Measurements from ENCODE around the gene ALDH3A2.

Gene ALDH3A2

GRCh38 chr17:19720631-19721426 is 72.3 kb downstream of the ALDH3A2 start:
- Histone ChIP-seq H3K4me3 (ENCODE audit: low read length in 2 of 2) (no peak overlapping the region), H3K9me3 (ENCODE audit: control insufficient read depth in 2 of 2, low read length in 2 of 2) (no peaks in the 10 kb centered on the region), H3K27ac (ENCODE audit: low read depth in 2 of 2, low read length in 2 of 2) (peak overlapping the region; percentile 27 to 64), H3K9ac (ENCODE audit: low read depth in 1 of 2, low read length in 2 of 2) (no peak overlapping the region), H3K36me3 (ENCODE audit: control insufficient read depth in 2 of 2, insufficient read depth in 2 of 2, low read length in 2 of 2) (no peaks in the 10 kb centered on the region), H3K27me3 (ENCODE audit: control insufficient read depth in 2 of 2, insufficient read depth in 2 of 2, low read length in 2 of 2) (no peaks in the 10 kb centered on the region), H3K4me1 (ENCODE audit: control insufficient read depth in 2 of 2, insufficient read depth in 2 of 2, low read length in 2 of 2) (peaks cover 34 to 48% of the 10 kb centered on the region in 2 donors)

DNA sequence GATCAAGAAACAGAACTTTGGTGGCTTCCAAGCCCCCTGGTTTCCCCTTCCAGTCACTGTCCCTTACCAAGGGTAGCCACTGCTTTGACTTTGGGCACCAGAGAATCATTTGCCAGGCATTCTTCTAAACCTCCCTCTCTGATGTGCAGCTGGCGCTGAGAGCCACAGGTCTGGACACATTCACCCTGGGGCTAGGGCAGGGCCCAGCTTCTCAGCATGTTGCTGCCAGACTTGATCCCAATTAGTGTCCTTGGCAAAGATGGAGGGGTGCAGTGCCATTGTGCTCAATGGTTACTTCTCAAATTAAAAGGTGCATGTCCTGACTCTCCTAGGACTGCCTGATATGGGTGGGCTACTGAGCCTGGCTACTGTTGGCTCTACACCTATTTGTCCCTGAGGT is 75.4 kb downstream of the ALDH3A2 start:
- Histone ChIP-seq H3K27me3 (ENCODE audit: control insufficient read depth in 2 of 2, insufficient read depth in 2 of 2, low read length in 2 of 2) (no peaks in the 10 kb centered on the region), H3K9me3 (ENCODE audit: control insufficient read depth in 2 of 2, low read length in 2 of 2) (no peaks in the 10 kb centered on the region), H3K4me1 (ENCODE audit: control insufficient read depth in 2 of 2, insufficient read depth in 2 of 2, low read length in 2 of 2) (peaks cover 41 to 55% of the 10 kb centered on the region in 2 donors), H3K9ac (ENCODE audit: low read depth in 1 of 2, low read length in 2 of 2) (peak overlapping the region in 1 of 2 donors; percentile 60), H3K4me3 (ENCODE audit: low read length in 2 of 2) (no peak overlapping the region), H3K36me3 (ENCODE audit: control insufficient read depth in 2 of 2, insufficient read depth in 2 of 2, low read length in 2 of 2) (no peaks in the 10 kb centered on the region), H3K27ac (ENCODE audit: low read depth in 2 of 2, low read length in 2 of 2) (peak overlapping the region; percentile 5 to 28)

DNA sequence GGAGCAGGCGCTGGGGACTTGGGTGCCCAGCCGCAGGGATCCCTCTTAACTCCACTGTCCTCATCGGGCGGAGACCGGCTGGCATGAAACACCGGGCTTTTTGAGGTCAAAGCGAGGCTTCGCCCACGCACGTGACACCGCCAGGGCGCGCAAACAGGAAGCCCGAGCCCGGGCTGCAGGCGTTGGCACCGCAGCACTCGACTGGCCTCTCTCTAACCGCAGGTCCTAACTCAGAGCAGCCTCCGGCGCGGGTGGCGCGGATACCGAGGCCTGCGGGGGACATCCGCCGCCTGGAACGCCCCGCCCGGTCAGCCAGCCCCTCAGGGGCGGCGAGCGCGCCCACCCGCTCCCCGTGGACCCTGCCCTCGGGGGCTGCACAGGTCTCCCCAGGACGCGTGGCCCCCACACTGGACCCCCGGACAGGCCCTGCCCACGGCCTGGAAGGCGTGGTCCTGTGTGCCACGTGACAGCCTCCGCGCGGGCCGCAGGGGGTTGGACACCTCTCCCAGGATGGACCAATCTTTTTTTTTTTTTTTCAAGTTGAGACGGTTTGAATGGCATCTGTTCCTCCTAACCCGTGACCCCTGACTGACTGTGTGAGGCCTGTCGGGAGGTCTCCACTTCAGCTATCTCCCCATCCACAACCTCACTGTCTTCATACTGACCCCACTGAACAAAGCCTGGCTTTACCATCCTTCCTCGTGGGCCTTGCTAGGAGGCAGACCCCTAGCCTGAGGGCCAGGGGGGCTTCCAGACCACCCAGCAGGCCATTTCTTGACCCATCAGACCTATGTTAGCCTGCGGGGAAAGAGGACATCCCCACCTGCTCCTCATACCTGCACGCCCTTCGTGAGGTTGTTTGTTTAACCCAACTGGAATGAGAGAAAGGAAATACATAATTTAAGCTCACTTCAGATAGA is 76.2 kb downstream of the ALDH3A2 start:
- Histone ChIP-seq H3K4me1 (ENCODE audit: control insufficient read depth in 2 of 2, insufficient read depth in 2 of 2, low read length in 2 of 2) (peaks cover 36 to 48% of the 10 kb centered on the region in 2 donors), H3K4me3 (ENCODE audit: low read length in 2 of 2) (peak overlapping the region; percentile 31 to 55)

GRCh38 chr17:19725486-19725885 is 76.9 kb downstream of the ALDH3A2 start:
- no peaks in the 10 kb centered on the region for H3K36me3 ChIP-seq (ENCODE audit: control insufficient read depth in 2 of 2, insufficient read depth in 2 of 2, low read length in 2 of 2)
- H3K9me3 ChIP-seq (ENCODE audit: control insufficient read depth in 2 of 2, low read length in 2 of 2): no peaks in the 10 kb centered on the region
- H3K4me3 ChIP-seq (ENCODE audit: low read length in 2 of 2): no peak overlapping the region
- H3K4me1 ChIP-seq (ENCODE audit: control insufficient read depth in 2 of 2, insufficient read depth in 2 of 2, low read length in 2 of 2): peaks cover 30 to 41% of the 10 kb centered on the region in 2 donors
- H3K27me3 ChIP-seq (ENCODE audit: control insufficient read depth in 2 of 2, insufficient read depth in 2 of 2, low read length in 2 of 2): no peaks in the 10 kb centered on the region
- no peak overlapping the region for H3K9ac ChIP-seq (ENCODE audit: low read depth in 1 of 2, low read length in 2 of 2)
- no peak overlapping the region for H3K27ac ChIP-seq (ENCODE audit: low read depth in 2 of 2, low read length in 2 of 2)

More for the DNA sequence above, 76.2 kb downstream of the ALDH3A2 start:
- Histone ChIP-seq H3K27me3 (ENCODE audit: control insufficient read depth in 2 of 2, insufficient read depth in 2 of 2, low read length in 2 of 2) (no peaks in the 10 kb centered on the region), H3K36me3 (ENCODE audit: control insufficient read depth in 2 of 2, insufficient read depth in 2 of 2, low read length in 2 of 2) (no peaks in the 10 kb centered on the region), H3K27ac (ENCODE audit: low read depth in 2 of 2, low read length in 2 of 2) (peak overlapping the region; percentile 28 to 39), H3K9ac (ENCODE audit: low read depth in 1 of 2, low read length in 2 of 2) (peak overlapping the region in 1 of 2 donors; percentile 60), H3K9me3 (ENCODE audit: control insufficient read depth in 2 of 2, low read length in 2 of 2) (no peaks in the 10 kb centered on the region)

DNA sequence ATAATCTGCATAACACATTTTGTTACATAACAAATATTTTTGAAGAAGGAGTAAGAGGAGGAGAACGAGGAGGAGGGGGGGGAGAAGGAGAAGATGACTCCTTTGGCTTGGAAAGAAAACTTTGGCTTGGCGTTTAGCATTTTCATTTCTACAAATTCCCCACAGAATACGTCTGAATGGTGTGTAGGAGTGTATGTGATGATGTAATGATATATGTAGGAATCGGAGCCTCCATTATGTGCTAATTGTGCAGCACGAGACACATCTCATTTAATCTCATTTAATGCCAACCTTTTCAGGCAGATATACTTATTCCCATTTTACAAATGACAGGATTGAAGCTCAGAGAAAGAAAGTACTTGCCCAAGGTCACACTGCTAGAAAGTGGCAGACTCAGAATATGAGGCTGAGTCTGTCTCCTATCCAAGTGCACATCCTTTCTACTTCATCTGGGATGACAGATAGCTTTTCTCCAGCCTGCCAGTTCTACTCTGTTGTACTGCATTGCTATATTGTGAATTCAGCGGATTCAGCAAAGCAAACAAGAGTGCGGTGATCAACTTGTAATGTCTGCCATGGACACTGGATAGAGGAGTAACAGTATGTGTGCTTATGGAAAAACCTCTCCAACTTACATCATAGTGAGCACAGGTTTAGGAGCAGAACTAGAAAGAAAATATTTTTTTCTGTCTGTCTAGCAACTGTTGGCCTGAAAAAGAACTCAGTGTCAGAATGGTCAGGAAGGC is 78.3 kb downstream of the ALDH3A2 start:
- no peaks in the 10 kb centered on the region for H3K9me3 ChIP-seq (ENCODE audit: control insufficient read depth in 2 of 2, low read length in 2 of 2)
- H3K4me1 ChIP-seq (ENCODE audit: control insufficient read depth in 2 of 2, insufficient read depth in 2 of 2, low read length in 2 of 2): peaks cover 21 to 33% of the 10 kb centered on the region in 2 donors
- no peaks in the 10 kb centered on the region for H3K27me3 ChIP-seq (ENCODE audit: control insufficient read depth in 2 of 2, insufficient read depth in 2 of 2, low read length in 2 of 2)
- no peak overlapping the region for H3K4me3 ChIP-seq (ENCODE audit: low read length in 2 of 2)
- H3K36me3 ChIP-seq (ENCODE audit: control insufficient read depth in 2 of 2, insufficient read depth in 2 of 2, low read length in 2 of 2): no peaks in the 10 kb centered on the region
- peak overlapping the region; percentile 78 to 83 for H3K27ac ChIP-seq (ENCODE audit: low read depth in 2 of 2, low read length in 2 of 2)
- no peak overlapping the region for H3K9ac ChIP-seq (ENCODE audit: low read depth in 1 of 2, low read length in 2 of 2)

Data from mucosa of rectum (tissue), 2 donors.